ENCODE measurements around the gene DPP6. TPM values are rescaled to one million over a fixed set of nuclear protein-coding genes. Genes with fewer than 3 reads are reported as not detected.

The DPP6 gene
- total and polyA plus RNA-seq, 2 experiments from 2014 or later, result 0.20 to 0.44 TPM

- H3K4me2 ChIP-seq, result no peak overlapping the region
- H4K20me1 ChIP-seq (ENCODE audit: insufficient read depth, poor library complexity, severe bottlenecking), result no peaks in the 10 kb centered on the region
- H3K9me3 ChIP-seq (ENCODE audit: low read depth), result no peaks in the 10 kb centered on the region
- 98% methylated on average over 7 of the region's 7 CpGs for WGBS (ENCODE audit: low lambda C conversion rate, missing lambda C conversion rate)
- no peaks in the 10 kb centered on the region for H3K36me3 ChIP-seq (replicated peaks; ENCODE audit: insufficient read depth, low read depth)
- H2AFZ ChIP-seq, result no peak overlapping the region
- H3K9me2 ChIP-seq (replicated peaks; ENCODE audit: insufficient read depth), result no peaks in the 10 kb centered on the region
- H3K4me1 ChIP-seq (ENCODE audit: insufficient read depth), result no peaks in the 10 kb centered on the region
- TF ChIP-seq EZH2 (IDR thresholded peaks at IDR 0.05; ENCODE audit: borderline replicate concordance), result no peak
- no peak for TF ChIP-seq CTCF (IDR thresholded peaks at IDR 0.05; ENCODE audit: poor library complexity)
- no peak for TF ChIP-seq EZH2phosphoT487 (IDR thresholded peaks at IDR 0.05; ENCODE audit: low read depth, severe bottlenecking, unreplicated experiment)
- no peak for DNase-seq (ENCODE audit: low spot score)
- H3K4me3 ChIP-seq, result no peak overlapping the region
- H3K27me3 ChIP-seq, result no peaks in the 10 kb centered on the region
- H3K27ac ChIP-seq, result no peak overlapping the region
- no peaks in the 10 kb centered on the region for H3K79me2 ChIP-seq
Measured at GRCh38 chr7:154195266-154195665, 143.1 kb downstream of the DPP6 start.

GRCh38 chr7:154198481-154198880 lies 146.3 kb downstream of the DPP6 start:
- Histone ChIP-seq H3K27ac (no peak overlapping the region), H3K4me1 (ENCODE audit: insufficient read depth) (no peaks in the 10 kb centered on the region), H3K9me2 (replicated peaks; ENCODE audit: insufficient read depth) (no peaks in the 10 kb centered on the region), H3K27me3 (no peaks in the 10 kb centered on the region), H4K20me1 (ENCODE audit: insufficient read depth, poor library complexity, severe bottlenecking) (no peaks in the 10 kb centered on the region), H3K9me3 (ENCODE audit: low read depth) (no peaks in the 10 kb centered on the region), H3K4me2 (no peak overlapping the region), H3K79me2 (no peaks in the 10 kb centered on the region), H3K36me3 (replicated peaks; ENCODE audit: insufficient read depth, low read depth) (no peaks in the 10 kb centered on the region), H3K4me3 (no peak overlapping the region), H2AFZ (no peak overlapping the region)
- WGBS (ENCODE audit: low lambda C conversion rate, missing lambda C conversion rate), result 80% methylated on average over 6 of the region's 6 CpGs
- no peak for TF ChIP-seq EZH2phosphoT487 (IDR thresholded peaks at IDR 0.05; ENCODE audit: low read depth, severe bottlenecking, unreplicated experiment)
- DNase-seq (ENCODE audit: low spot score), result no peak

- H3K27me3 ChIP-seq, result no peaks in the 10 kb centered on the region
- H3K9me3 ChIP-seq (ENCODE audit: low read depth), result no peaks in the 10 kb centered on the region
- H3K36me3 ChIP-seq (replicated peaks; ENCODE audit: insufficient read depth, low read depth), result no peaks in the 10 kb centered on the region
- H3K4me2 ChIP-seq, result no peak overlapping the region
- no peak overlapping the region for H3K4me3 ChIP-seq
- no peaks in the 10 kb centered on the region for H3K4me1 ChIP-seq (ENCODE audit: insufficient read depth)
- no peaks in the 10 kb centered on the region for H3K79me2 ChIP-seq
- DNase-seq (ENCODE audit: low spot score), result no peak
- H4K20me1 ChIP-seq (ENCODE audit: insufficient read depth, poor library complexity, severe bottlenecking), result no peaks in the 10 kb centered on the region
- H2AFZ ChIP-seq, result no peak overlapping the region
- no peak overlapping the region for H3K27ac ChIP-seq
- TF ChIP-seq EZH2phosphoT487 (IDR thresholded peaks at IDR 0.05; ENCODE audit: low read depth, severe bottlenecking, unreplicated experiment) (no peak), EZH2 (IDR thresholded peaks at IDR 0.05; ENCODE audit: borderline replicate concordance) (no peak)
- no peaks in the 10 kb centered on the region for H3K9me2 ChIP-seq (replicated peaks; ENCODE audit: insufficient read depth)
- WGBS (ENCODE audit: low lambda C conversion rate, missing lambda C conversion rate), result 82% methylated on average over 7 of the region's 7 CpGs
Measured at GRCh38 chr7:154200241-154200640, 148.0 kb downstream of the DPP6 start.

GRCh38 chr7:154202002-154202401 lies 149.8 kb downstream of the DPP6 start:
- Histone ChIP-seq H3K4me2 (no peak overlapping the region), H3K9me3 (ENCODE audit: low read depth) (no peaks in the 10 kb centered on the region), H3K9me2 (replicated peaks; ENCODE audit: insufficient read depth) (no peaks in the 10 kb centered on the region), H2AFZ (no peak overlapping the region), H4K20me1 (ENCODE audit: insufficient read depth, poor library complexity, severe bottlenecking) (no peaks in the 10 kb centered on the region), H3K79me2 (no peaks in the 10 kb centered on the region), H3K36me3 (replicated peaks; ENCODE audit: insufficient read depth, low read depth) (no peaks in the 10 kb centered on the region), H3K27me3 (no peaks in the 10 kb centered on the region), H3K4me3 (no peak overlapping the region), H3K27ac (no peak overlapping the region), H3K4me1 (ENCODE audit: insufficient read depth) (no peaks in the 10 kb centered on the region)
- no peak for DNase-seq (ENCODE audit: low spot score)
- TF ChIP-seq CTCF (IDR thresholded peaks at IDR 0.05; ENCODE audit: poor library complexity) (no peak), EZH2phosphoT487 (IDR thresholded peaks at IDR 0.05; ENCODE audit: low read depth, severe bottlenecking, unreplicated experiment) (no peak), EZH2 (IDR thresholded peaks at IDR 0.05; ENCODE audit: borderline replicate concordance) (no peak)
- WGBS (ENCODE audit: low lambda C conversion rate, missing lambda C conversion rate), result 74% methylated on average over 7 of the region's 7 CpGs
